WERI-Rb-1 (cell line): ENCODE data around the gene ME1.

ENCODE experiments used
- DNase-seq: peaks from one replicate; pipeline ENCODE4 v3.0.0-alpha.2; 2020
- H3K27ac ChIP-seq: fragments of 250-450 bp; sonication (Bioruptor Pico); 2 replicates; pipeline ENCODE4 v1.5.1; 2020; ENCODE audit warnings: mild to moderate bottlenecking, moderate library complexity
- H3K27me3 ChIP-seq: fragments of 250-450 bp; sonication (Bioruptor Pico); 2 replicates; pipeline ENCODE4 v1.5.1; 2021; ENCODE audit warnings: mild to moderate bottlenecking, low read depth, moderate library complexity; ENCODE audit not compliant: insufficient read depth, severe bottlenecking
- H3K36me3 ChIP-seq: fragments of 250-450 bp; sonication (Bioruptor Pico); 2 replicates; pipeline ENCODE4 v1.5.1; 2020; ENCODE audit warnings: mild to moderate bottlenecking, moderate library complexity
- H3K4me3 ChIP-seq: 2 replicates; pipeline ENCODE4 v1.5.1; 2011; ENCODE audit warnings: low read depth, mild to moderate bottlenecking, control low read depth, low read length
- H3K9me3 ChIP-seq: fragments of 250-450 bp; sonication (Bioruptor Pico); 2 replicates; pipeline ENCODE4 v1.5.1; 2021; ENCODE audit warnings: mild to moderate bottlenecking, moderate library complexity; ENCODE audit not compliant: severe bottlenecking
- TF ChIP-seq, protein P1 (sequence below): IDR thresholded peaks from 2 replicates; pipeline ENCODE4 v1.5.1; 2011; ENCODE audit warnings: low read depth, mild to moderate bottlenecking, control low read depth, inconsistent platforms, low read length

ME1 gene

DNA sequence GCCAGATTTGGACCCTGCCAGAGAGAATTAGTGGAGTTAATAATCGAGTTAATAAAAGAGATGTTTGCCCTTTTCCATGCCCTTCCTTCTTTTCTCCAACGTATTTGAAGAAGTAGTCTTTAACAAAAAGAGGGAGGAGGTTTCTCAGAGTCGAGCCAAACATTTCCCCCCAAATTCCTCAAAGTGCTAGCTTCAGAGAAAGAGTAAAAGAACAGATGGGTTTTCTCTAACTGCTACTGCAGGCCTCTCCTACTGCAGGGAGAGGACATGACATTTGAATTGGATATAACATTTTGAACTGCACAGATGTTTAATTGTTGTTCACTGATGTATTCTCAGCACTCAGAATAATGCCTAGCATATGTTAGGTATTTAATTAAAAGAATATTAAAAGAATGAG, 212.2 kb downstream of the ME1 start:
- no peaks in the 10 kb centered on the region for H3K9me3 ChIP-seq
- TF ChIP-seq, protein P1, sequence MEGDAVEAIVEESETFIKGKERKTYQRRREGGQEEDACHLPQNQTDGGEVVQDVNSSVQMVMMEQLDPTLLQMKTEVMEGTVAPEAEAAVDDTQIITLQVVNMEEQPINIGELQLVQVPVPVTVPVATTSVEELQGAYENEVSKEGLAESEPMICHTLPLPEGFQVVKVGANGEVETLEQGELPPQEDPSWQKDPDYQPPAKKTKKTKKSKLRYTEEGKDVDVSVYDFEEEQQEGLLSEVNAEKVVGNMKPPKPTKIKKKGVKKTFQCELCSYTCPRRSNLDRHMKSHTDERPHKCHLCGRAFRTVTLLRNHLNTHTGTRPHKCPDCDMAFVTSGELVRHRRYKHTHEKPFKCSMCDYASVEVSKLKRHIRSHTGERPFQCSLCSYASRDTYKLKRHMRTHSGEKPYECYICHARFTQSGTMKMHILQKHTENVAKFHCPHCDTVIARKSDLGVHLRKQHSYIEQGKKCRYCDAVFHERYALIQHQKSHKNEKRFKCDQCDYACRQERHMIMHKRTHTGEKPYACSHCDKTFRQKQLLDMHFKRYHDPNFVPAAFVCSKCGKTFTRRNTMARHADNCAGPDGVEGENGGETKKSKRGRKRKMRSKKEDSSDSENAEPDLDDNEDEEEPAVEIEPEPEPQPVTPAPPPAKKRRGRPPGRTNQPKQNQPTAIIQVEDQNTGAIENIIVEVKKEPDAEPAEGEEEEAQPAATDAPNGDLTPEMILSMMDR, result no peak
- DNase-seq, result no peak
- no peaks in the 10 kb centered on the region for H3K27me3 ChIP-seq
- H3K4me3 ChIP-seq, result no peak overlapping the region
- H3K27ac ChIP-seq, result no peak overlapping the region
- H3K36me3 ChIP-seq, result no peaks in the 10 kb centered on the region

DNA sequence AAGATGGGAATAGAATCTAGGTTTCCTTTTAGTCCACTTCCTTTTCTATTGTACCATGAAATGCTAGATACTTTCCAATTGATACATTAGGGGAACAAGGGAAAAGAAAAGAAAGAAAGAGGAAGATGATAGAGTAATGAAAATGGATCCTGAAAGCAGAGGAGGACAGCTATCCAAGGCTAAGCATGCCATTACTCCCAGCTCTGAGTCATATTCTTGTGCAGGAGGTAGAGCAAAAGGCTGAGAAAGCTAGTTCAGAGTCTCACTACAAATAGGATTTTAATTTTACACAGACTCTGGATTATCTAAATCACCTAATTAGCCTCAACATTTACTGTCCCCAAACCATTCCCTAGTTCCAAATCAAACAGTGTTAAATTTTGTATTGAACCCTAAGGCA, 214.0 kb downstream of the ME1 start:
- no peak for DNase-seq
- TF ChIP-seq, protein P1, result no peak
- H3K36me3 ChIP-seq, result no peaks in the 10 kb centered on the region
- H3K4me3 ChIP-seq, result no peak overlapping the region
- H3K9me3 ChIP-seq, result no peaks in the 10 kb centered on the region
- no peaks in the 10 kb centered on the region for H3K27me3 ChIP-seq
- no peak overlapping the region for H3K27ac ChIP-seq

DNA sequence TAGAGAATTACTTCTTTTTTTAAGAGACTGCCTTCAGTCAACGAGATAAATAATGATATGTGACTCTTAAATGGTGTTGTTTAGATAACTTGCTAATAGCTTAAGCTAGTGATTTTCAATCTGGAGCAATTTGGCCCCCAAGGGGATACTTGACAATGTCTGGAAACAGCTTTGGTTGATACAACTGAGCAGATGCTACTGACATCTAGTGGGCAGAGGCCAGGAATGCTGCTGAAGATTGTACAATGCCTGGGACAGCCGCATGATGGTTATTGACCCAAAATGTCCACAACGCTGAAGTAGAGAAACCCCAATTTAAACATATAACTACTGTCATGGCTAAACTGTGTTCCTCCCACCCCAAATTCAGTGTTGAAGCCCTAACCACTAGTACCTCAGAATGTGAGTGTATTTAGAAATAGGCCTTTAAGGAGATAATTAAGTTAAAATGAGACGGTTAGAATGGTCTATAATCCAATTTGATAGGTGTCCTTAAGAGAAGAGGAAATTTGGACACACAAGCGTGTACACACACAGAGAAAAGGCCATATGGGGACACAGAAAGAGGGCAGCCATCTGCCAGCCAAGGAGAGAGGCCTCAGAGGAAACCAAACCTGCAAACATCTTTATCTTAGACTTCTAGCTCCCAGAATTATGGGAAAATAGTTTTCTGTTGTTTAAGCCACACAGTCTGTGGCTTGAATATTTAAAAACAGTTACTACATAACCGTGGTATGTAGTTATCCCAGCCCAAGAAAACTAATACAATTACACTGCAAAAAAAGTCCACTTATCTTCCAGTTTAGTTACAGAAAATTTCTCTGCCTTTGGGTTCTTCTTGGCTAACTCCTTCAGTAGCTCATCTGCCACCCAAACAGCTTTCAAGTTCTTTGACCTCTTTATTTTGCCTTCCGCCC, 215.5 kb downstream of the ME1 start:
- TF ChIP-seq, protein P1, result peak; percentile 79
- DNase-seq, result peak; percentile 78
- Histone ChIP-seq H3K9me3 (no peaks in the 10 kb centered on the region), H3K27me3 (no peaks in the 10 kb centered on the region), H3K4me3 (no peak overlapping the region), H3K36me3 (no peaks in the 10 kb centered on the region), H3K27ac (no peak overlapping the region)

- H3K9me3 ChIP-seq, result no peaks in the 10 kb centered on the region
- H3K27ac ChIP-seq, result no peak overlapping the region
- no peak for DNase-seq
- H3K27me3 ChIP-seq, result no peaks in the 10 kb centered on the region
- no peak overlapping the region for H3K4me3 ChIP-seq
- peaks cover 3% of the 10 kb centered on the region; the same call in 1 of the 2 replicates for H3K36me3 ChIP-seq
- TF ChIP-seq, protein P1, result no peak
These were observed 228.8 kb downstream of the ME1 start for GRCh38 chr6:83202031-83202430.

- Histone ChIP-seq H3K9me3 (no peaks in the 10 kb centered on the region), H3K4me3 (no peak overlapping the region), H3K27ac (no peak overlapping the region), H3K27me3 (no peaks in the 10 kb centered on the region), H3K36me3 (peaks cover 13% of the 10 kb centered on the region)
- TF ChIP-seq, protein P1, result no peak
- DNase-seq, result no peak
These were observed 231.0 kb downstream of the ME1 start for GRCh38 chr6:83199863-83200225.
